ENCODE measurements around the gene ECE2.

GRCh38 chr3:184242297-184242685 lies 33.5 kb upstream of the ECE2 start:
- no peak for TF ChIP-seq CTCF (conservative IDR thresholded peaks at IDR 0.05; ENCODE audit: low read depth, low read length)
- TF ChIP-seq EZH2 (IDR thresholded peaks at IDR 0.05; ENCODE audit: borderline replicate concordance, low read depth, low read length, poor library complexity, severe bottlenecking), result no peak

All from A673 (cell line).